RKO (cell line): ENCODE measurements around the gene SH3BP2.
A peak's percentile ranks its signal among the peaks of the same experiment; 100 is the strongest.

Source experiments
- DNase-seq: peaks from one replicate; pipeline ENCODE4 v3.0.0-alpha.2; 2016; ENCODE audit warnings: low spot score

Gene SH3BP2

DNA sequence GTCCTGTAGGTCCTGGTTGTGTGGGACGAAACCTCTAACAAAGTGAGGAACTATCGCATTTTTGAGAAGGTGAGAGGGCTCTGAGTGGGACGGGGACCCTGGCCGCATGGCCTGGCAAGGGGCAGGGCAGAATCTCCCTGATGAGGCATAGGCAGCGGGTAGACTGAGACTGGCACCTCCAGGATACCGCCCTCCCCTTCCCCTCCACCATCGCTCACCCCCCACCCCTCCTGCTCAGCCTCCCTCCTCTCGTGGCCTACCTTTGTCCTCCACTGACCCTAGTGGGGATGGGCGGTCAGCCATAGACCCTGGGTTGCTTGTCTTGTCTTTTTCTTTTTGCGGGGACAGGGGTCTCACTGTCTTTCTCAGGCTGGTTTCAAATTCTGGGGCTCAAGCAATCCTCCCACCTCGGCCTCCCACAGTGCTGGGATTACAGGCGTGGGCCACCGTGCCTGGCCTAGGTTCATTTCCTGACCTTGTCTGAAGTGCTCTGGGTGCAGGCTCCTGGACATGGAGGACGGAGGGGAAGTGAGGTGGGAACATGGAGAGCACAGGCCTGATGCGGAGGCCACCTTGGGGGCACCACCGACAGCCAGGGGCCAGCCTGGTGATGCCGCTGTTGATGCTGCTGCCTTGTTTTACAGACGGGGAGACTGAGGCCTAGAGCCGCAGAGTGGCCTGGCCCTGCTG lies 40.2 kb downstream of the SH3BP2 start:
- no peak for DNase-seq

DNA sequence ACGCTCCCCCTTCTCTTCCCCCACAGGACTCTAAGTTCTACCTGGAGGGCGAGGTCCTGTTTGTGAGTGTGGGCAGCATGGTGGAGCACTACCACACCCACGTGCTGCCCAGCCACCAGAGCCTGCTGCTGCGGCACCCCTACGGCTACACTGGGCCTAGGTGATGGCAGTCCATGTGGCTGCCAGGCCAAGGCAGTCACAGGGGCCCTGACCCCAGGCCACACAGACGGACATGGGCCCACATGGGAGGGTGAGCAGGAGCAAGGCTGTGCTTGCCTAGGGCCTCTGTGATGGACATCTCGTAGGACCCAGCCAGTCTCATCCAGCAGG lies 40.8 kb downstream of the SH3BP2 start:
- DNase-seq, result no peak

- DNase-seq, result no peak
These were observed 41.4 kb downstream of the SH3BP2 start for GRCh38 chr4:2834001-2834921.

GRCh38 chr4:2835978-2836377 lies 43.1 kb downstream of the SH3BP2 start:
- DNase-seq, result no peak

- DNase-seq, result no peak
These were observed 43.5 kb downstream of the SH3BP2 start for GRCh38 chr4:2836391-2836859.

GRCh38 chr4:2837110-2837903 lies 44.4 kb downstream of the SH3BP2 start:
- DNase-seq, result no peak

DNA sequence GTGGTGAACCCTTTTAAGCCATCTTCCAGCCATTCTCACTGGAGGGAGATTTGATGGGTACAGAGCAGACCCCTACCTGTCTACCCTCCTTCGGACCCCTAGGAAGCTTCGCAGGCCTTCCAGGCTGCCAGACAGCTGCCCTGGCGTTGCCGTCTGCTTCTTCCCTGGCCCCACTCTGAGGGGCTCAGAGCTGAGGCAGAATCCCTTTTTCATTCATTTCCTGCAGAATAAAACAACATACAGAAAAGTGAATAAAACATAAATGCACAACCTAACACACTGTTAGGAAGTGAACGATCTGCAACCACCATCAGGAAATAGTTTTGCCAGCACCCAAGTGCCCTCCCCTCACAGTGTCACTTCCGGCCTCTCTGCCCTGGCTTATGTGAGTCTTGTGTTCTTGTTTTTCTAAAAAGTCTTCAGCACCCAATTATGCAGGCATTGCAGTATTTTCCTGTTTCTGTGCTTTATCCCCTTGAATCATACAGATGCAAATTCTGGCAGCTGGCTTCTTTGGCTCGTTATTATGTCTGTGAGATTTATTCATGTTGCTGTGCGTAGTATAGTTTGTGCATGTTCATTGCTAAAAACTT lies 45.1 kb downstream of the SH3BP2 start:
- DNase-seq, result no peak

- no peak for DNase-seq
These were observed 46.2 kb downstream of the SH3BP2 start for GRCh38 chr4:2839060-2839459.

- no peak for DNase-seq
These were observed 49.9 kb downstream of the SH3BP2 start for GRCh38 chr4:2842687-2843262.

- DNase-seq, result peak; percentile 87
These were observed 50.5 kb downstream of the SH3BP2 start, which contains the start of gene ADD1 for GRCh38 chr4:2843263-2843940. TSS of gene ADD1 (plus strand) at chr4:2843844. CDS start at chr4:2875916, 32,072 bp downstream.

- peak; percentile 50 for DNase-seq
These were observed 51.2 kb downstream of the SH3BP2 start for GRCh38 chr4:2843941-2844584.

- no peak for DNase-seq
These were observed 53.3 kb downstream of the SH3BP2 start for GRCh38 chr4:2846172-2846571.

DNA sequence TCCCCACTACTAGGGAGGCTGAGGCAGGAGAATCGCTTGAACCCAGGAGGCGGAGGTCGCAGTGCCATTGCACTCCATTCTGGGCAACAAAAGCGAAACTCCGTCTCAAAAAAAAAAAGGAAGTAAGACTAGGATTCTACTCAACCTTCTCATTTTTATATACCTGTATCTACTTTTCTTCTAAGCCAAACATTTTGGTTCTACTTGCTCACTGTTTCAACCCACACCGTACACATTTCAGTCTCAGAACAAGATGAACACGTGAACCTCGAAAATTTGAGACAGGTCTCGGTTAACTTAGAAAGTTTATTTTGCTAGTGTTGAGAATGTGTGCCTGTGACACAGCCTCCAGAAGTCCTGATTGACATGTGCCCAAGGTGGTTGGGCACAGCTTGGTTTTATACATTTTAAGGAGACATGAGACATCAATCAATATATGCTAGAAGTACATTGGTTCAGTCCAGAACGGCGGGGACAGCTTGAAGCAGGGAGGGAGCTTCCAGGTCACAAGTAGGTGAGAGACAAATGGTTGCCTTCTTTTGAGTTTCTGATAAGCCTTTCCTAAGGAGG lies 54.5 kb downstream of the SH3BP2 start:
- no peak for DNase-seq

DNA sequence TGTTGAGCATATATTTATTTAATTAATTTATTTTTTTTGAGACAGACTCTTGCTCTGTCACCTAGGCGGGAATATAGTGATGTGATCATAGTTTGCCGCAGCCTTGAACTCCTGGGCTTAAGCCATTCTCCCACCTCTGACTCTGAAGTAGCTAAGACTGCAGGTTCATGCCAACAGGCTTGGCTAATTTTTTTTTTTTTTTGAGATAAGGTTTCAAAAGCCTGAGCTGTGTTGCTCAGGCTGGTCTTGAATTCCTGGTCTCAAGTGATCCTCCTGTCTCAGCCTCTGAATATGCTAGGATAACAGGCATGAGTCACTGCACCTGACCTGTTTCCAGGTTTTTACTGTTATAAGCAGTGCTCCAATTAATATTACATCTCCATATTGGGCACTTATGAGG lies 55.6 kb downstream of the SH3BP2 start:
- no peak for DNase-seq

DNA sequence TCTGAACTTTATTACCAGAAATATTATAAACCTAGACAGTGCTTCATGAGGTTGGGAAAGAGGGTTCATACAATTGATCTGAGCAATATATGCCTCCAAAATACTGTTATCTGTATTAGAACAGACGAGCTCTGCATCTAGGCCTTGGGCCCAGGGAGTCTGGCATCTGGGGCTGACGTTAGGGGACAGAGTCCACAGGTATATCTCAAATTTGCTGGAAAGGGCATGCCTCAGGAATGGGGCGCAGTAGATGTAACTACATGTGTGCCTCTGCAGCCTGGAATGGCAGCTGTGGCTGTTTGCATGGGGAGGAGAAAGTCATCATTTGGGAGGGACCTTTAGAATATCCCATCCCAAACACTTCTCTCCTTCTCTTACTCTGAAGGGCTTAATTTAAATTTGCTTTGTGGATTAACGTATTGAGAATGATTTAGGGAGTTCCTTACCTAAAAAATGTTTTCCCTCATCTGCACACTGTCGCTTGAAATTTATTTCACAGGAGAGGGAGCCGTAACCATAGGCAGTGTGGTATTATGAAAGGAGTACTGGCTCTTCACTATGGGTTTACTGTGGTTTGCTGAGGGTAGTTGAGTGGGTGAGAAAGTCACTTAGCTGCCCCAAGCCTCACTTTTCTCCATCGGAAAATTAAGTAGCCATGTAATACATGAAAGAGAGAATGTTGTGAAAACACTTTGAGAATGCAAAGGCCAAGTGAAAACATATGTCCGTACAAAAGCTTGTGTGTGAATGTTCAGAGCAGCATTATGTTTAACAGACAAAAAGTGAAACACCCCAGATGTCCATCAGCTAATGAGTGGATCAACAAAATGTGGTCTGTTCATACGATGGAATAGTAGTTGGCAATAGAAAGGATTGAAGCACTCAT lies 56.6 kb downstream of the SH3BP2 start:
- no peak for DNase-seq

GRCh38 chr4:2850966-2851798 lies 58.3 kb downstream of the SH3BP2 start:
- no peak for DNase-seq

- DNase-seq, result no peak
These were observed 59.6 kb downstream of the SH3BP2 start for GRCh38 chr4:2852481-2852921.

DNA sequence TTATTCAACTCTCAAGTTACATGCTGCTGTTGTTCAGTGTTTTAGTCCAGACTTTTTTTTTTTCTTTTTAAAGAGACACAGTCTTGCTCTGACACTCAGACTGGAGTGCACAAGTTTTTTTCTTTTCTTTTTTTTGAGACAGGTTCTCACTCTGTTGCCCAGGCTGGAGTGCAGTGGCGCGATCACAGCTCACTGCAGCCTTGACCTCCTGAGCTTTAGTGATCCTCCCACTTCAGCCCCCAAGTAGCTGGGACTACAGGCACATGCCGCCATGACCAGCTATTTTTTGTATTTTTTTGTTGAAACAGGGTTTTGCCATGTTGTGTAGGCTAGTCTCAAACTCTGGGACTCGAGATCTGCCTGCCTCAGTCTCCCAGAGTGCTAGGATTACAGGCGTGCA lies 62.7 kb downstream of the SH3BP2 start:
- no peak for DNase-seq
